NCI-H526 treated with DMSO at 0.1 percent for 48 hours (cell line): Measurements from ENCODE around the gene SGCA.

ENCODE experiments used
- DNase-seq: peaks from one replicate; lab custom pipeline; 2025; lab: John Stamatoyannopoulos, UW

SGCA gene

DNA sequence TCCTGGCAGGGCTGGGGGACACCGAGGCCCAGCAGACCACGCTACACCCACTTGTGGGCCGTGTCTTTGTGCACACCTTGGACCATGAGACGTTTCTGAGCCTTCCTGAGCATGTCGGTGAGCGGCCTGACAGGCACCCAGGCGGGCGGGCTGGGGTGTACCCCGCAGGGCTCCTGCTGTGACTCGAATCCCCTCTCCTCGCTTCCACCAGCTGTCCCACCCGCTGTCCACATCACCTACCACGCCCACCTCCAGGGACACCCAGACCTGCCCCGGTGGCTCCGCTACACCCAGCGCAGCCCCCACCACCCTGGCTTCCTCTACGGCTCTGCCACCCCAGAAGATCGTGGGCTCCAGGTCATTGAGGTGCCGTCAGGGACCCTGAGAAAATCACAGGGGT, 1.6 kb downstream of the SGCA start:
- DNase-seq = no peak

DNA sequence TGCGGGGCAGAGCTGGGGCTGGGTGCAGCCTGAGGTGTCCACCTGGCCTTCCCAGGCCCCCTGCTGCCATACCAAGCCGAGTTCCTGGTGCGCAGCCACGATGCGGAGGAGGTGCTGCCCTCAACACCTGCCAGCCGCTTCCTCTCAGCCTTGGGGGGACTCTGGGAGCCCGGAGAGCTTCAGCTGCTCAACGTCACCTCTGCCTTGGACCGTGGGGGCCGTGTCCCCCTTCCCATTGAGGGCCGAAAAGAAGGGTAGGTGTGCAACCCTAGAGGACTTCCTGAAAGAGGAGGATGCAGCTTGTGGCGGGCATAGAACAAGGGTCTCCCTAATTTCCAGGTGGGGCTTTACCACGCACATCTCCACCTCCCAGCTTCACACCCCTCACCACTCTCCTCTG, 2.5 kb downstream of the SGCA start:
- no peak for DNase-seq

DNA sequence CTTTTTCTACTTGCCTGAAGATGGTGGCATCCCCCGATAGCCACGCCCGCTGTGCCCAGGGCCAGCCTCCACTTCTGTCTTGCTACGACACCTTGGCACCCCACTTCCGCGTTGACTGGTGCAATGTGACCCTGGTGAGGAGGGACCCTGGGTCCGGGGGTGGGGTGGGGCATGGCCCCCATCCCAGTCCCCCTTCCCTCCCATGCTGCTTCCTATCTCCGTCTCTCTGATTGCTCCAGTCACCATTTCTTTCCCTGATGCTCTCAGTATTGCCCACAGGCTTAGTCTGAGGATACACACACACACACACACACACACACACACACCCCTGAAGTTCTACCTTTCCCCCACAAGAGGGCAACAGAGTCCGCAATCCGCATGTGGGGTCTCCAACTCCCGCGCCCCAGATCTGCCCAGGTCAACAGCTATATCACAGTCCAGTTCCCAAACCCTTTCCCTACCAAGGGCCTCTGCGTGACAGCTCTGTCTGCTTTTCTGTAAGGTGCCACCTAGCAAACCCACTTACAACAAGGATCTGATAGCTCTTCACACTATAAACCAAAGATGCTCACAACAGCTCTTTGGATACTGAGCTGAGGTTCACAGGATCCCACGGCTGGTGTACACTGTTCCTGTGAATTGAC, 3.4 kb downstream of the SGCA start:
- peak; percentile 22 for DNase-seq

DNA sequence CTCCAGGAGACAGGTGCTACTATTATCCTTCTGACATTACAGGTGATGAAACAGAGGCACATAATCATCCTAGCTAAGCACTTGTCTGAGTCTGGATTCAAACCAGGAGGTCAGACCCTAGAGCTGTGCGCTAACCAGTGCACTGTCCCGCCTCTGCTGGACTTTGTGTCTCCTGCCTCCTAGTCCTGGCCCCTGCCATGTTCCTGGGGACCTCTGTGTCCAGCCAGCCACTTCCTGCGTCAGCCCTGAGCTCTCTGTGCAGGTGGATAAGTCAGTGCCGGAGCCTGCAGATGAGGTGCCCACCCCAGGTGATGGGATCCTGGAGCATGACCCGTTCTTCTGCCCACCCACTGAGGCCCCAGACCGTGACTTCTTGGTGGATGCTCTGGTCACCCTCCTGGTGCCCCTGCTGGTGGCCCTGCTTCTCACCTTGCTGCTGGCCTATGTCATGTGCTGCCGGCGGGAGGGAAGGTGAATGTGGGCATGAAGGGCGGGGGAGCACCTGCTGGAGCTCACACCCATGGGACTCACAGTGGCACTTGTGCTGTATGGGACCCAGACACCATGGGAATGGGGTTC, 4.2 kb downstream of the SGCA start:
- DNase-seq = no peak

DNA sequence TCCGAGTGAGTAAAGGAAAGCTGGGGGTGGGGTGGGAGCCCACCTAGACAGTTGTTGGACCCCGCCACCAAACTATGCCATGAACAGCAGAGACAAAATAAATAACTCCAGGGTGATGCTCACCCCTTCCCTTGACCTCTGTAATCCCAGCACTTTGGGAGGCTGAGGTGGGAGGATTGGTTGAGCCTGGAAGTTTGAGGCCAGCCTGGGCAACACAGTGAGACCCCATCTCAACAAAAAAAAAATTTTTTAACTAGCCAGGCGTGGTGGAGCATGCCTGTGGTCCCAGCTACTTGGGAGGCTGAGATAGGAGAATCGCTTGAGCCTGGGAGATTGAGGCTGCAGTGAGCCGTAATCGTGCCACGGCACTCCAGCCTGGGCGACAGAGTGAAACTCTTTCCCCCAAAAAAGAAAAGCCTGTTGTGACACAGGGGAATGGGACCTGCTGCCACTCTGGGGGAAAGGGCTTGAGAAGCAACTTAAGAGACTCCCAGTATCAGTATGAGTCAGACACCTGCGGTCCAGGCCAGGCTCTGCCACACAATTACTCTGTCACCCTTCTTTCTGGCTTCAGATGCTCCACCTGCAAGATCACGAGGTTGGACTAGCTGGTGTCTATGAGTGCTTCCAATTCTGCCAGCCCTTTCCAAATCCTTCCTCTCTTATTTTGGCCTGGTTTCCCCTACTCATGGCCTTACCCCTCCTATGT, 5.0 kb downstream of the SGCA start:
- no peak for DNase-seq

DNA sequence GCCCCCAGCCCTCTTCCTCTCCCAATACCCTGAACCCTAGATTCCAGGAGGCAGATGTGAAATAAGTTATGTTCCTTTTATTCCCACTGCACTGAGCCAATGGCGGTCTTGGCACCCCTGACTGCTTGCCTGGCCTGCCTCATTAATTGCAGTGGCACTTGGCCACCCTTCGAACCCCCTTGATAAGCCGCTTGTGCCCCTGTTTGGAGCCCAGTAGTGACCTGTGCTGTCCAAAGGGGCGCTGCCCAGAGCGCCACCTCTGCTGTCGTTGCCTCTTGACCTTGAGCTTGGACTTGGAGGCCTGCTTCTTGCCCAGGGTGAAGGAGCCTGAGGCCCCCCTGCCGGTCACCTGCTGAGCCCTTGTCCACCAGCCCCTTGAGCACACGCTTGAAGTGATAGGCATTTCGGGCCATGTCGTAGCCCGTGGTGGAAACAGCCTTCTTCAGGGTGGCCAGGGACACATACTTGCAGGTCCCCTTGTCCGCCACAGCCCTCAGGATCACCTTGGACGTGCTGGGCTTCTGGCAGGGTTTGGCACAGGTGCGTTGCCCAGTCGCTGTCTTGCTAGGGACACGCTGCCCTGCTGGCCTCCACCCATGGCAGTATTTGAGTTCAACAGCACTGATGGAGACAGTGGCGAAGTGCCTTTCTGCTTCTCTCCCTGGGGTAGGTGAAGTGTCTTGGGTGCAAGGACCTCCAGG, 5.7 kb downstream of the SGCA start:
- no peak for DNase-seq

DNA sequence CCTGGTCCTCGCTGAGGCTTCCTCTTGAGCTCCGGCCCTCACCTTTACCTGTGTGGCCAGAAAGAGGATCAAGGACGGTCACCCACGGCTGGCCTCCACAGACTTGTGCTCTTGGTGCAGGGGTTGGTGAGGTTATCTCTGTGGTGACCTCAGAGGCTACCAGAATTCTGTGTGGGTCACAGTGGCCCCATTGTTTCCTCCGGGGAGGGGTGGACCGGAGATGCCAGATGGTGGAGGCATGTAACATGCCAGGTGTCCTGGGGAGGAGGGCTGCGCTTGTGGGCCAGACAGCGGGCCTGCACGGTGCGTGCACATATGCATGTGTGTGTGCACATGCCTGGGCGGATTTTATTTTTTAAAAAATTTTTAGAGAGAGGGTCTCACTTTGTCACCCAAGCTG, 6.3 kb downstream of the SGCA start:
- no peak for DNase-seq

DNA sequence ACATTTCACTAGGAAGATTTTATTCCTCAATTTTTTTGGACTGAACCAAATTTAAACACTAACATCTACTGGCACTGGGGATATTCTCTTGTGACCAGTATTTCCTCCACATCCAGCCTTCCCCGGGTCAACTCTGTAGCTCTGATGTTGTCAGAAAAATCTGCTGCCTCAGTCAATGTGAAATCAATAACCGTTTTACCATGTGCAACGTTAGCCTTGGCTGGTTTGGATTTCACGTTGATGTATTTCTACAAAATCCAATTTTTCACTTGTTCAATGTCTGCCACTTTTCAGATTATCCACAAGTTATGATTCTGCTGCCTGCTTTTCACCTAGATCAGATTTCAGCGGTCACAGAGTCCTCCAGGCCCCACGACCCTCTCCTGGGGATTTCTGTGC, 7.1 kb downstream of the SGCA start:
- no peak for DNase-seq

DNA sequence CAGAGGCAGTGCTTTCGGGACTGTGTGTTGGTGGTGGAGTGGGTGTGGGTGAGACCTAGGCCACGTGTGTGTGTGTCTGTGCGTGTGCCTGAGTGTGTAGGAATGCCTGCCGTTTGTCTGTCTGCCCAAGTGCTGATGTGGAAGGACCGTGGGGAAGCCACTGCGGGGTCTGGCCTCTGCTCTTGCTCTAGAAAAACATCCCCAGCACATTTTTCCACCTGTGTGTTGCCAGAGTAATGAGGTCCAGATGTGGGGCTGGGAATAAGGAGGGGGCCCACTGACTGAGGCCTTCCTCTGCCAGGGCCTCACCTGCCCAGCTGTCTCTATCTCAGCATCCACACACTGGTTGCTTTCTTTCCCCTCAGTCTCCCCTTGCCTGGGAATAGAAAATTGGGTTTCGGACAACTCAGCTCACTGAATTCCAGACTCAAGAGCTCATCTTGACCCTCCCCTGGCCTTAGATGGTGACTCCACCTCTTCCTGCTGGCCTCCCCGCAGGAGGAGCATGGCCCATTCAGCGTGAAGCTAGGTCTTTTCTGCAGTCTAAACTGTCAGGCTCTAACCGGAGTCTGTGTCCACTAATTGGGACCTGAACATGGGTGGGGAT, 7.6 kb downstream of the SGCA start:
- no peak for DNase-seq

DNA sequence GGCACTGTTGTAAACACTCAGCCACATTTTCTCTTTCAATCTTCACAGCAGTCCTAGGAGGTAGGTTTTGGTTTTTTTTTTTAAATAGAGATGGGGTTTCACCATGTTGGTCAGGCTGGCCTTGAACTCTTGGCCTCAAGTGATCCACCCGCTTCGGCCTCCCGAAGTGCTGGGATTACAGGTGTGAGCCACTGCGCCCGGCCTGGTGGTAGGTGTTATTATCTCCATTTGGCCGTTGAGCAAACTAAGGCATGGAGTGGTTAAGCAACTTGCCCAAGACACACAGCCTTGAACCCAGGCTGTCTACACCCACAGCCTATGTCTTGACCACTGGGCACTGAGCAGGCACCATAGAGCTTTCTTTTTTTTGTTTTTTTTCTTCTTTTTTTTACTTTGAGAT, 8.6 kb downstream of the SGCA start:
- no peak for DNase-seq

DNA sequence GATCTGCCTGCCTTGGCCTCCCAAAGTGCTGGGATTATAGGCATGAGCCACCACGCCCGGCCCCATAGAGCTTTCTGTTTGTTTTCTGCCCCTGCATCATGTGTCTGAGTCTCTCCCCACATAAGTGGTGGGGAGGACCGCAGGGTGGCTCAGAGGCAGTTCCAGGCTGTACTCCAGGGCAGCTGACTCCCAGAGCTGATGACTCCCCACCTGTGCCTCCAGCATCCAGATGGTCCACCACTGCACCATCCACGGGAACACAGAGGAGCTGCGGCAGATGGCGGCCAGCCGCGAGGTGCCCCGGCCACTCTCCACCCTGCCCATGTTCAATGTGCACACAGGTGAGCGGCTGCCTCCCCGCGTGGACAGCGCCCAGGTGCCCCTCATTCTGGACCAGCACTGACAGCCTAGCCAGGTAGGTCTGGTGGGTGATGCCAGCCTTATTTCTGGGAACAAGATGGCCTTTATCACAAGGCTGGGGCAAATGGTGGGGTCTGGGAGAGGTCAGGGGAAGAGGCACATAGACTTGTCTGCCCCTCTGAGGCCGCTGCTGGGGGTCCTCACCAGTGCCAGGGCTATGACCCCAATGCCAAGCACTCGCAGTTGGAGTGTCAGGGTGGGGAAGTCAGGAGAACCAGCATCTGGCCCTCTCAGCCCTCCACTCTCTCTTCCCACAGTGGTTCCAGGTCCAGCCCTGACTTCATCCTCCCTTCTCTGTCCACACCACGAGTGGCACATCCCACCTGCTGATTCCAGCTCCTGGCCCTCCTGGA, 9.4 kb downstream of the SGCA start:
- DNase-seq = no peak

DNA sequence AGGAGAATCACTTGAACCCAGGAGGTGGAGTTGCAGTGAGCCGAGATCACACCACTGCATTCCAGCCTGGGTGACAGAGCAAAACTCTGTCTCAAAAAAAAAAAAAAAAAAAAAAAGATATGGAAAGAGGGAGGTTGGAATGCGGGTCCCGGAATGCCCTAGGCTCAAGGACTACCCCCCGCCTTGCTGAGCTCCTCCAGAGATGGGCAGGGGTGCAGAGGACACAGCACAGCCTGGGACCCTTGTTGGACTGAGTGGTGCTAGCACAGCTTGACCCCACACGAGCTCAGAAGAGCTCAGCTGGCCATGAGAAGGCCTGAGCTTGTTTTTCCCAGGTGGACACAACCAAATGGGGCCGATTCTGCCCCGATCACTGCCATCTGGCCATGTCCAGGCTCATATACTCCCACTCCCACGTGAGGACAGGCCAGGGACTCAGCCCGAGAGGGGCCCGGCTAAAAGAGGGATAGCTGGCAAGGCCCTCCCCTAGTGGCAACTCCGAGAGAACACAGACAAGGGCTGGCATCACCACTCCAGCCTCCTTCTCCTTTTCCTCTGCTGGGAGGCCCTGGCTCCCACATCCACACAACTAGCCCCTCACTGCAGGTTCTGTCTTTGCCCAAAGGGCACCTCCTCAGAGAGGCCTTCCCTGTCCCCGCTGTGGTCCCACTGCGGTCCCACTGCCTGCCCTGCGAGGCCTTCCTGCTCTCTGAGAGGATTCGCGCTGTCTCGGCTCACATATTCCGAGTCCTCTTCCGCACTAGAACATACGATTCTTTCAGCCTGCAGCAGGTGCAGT, 11.0 kb downstream of the SGCA start:
- DNase-seq = no peak

DNA sequence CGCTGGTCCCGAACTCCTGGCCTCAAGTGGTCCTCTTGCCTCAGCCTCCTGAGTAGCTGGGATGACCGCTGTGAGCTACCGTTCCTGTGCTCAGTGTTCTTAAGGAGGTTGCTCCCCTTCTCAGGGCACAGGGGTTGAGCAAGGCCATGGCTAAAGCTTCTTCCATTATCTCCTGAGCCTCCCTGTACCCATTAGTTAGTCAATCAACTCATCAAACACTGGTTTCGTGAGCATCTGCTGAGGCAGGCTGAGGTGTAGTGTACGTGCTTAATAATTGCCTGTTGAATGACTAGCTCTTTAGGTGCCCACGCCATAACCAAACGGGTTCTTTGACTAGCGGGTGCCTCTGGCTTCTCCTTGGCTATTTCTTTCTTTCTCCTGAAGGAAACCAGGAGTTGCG, 11.7 kb downstream of the SGCA start:
- no peak for DNase-seq

DNA sequence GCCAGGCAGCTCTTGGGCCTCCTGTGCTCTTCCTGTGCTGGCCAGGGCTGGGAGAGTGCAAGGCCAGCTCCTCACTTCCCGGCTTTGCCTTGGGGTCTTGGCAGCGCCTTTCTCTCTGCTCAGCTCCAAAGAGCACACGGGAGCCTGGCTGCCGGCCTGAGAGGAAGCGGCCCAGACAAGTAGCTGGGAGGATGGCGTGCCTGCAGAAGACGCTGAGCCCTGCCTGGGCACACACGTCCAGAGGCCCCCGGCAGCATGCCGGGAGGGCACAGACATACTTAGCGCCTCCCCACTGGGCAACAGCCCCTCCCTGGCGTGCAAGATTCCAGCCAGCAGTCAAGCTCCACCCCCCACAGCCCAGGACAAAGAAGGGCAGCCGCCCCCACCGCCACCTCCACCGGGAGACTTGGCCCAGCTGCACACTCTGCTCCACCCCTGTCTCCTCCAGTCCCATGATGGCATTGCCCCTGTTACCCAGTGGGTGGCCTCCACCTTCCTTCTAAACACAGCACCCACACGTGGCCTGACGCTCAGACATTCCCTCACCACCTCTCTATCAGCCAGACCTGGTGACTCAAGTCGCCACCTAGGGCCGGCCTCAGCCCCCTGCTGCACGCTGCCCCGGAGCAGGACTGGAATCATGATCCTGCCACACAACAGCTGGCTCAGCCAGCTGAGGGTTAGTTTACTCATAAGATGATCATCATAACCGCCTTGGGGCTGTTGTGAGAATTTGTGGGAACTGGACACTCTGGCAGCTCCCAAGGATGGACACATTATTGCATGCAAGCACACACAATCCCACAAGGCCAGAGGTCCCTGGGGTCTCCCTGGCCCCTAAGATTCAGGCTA, 12.4 kb downstream of the SGCA start:
- peak; percentile 56 for DNase-seq

DNA sequence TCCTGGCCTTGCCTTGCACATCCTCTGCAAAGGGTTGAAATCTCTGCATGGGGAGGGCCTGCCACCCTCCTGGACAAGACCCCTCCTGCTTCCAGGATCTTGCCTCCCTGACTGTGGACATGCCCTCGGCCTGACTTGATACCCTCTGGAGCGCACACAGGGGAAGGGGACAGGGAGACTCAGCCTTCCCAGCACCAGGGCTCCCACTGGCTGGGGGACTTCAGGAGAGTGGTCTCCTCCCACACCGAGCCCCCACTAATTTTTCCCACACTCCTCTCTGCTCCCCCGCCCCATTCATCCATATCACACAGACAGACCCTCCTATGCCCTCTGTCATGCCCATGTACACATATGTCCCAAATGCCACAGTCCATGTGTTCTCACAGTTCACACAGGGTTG, 14.3 kb downstream of the SGCA start:
- no peak for DNase-seq

DNA sequence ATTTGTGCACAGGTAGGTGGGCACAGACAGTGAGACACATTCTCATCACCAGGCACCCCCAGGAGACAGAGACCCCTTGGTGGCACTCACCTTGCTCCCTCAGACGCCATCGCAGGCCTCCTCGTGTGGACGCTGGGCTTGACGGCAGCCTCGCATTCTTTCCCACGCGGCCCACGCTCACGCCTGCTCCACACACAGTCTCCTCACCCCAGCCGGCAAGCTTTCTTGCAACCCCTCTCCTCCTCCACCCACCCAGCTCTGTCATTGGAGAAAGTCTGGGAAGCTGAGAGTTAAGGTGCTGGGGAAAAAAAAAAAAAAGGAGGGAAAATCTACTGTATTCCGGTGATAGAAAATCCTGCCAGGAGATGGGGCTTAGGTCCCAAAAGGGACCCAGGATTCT, 14.8 kb downstream of the SGCA start:
- no peak for DNase-seq

DNA sequence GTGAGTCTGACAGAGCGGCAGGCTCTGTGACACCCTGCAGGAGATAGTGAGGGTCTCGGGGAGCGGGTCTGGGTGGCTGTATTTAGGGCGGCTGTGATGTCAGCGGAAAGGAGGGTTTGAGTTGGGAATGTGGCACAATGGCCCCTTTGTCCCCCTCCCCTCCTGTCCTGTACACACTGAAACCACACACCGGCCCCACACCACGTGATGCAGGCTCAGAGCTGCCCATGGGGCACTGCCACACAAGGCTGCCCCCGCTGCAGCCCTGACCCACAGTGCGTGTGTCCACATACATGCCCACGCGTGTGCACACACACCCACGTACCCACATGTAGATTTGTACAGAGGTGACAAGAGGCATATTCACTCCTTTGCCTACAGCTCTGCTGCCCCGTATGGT, 15.3 kb downstream of the SGCA start:
- DNase-seq = no peak

DNA sequence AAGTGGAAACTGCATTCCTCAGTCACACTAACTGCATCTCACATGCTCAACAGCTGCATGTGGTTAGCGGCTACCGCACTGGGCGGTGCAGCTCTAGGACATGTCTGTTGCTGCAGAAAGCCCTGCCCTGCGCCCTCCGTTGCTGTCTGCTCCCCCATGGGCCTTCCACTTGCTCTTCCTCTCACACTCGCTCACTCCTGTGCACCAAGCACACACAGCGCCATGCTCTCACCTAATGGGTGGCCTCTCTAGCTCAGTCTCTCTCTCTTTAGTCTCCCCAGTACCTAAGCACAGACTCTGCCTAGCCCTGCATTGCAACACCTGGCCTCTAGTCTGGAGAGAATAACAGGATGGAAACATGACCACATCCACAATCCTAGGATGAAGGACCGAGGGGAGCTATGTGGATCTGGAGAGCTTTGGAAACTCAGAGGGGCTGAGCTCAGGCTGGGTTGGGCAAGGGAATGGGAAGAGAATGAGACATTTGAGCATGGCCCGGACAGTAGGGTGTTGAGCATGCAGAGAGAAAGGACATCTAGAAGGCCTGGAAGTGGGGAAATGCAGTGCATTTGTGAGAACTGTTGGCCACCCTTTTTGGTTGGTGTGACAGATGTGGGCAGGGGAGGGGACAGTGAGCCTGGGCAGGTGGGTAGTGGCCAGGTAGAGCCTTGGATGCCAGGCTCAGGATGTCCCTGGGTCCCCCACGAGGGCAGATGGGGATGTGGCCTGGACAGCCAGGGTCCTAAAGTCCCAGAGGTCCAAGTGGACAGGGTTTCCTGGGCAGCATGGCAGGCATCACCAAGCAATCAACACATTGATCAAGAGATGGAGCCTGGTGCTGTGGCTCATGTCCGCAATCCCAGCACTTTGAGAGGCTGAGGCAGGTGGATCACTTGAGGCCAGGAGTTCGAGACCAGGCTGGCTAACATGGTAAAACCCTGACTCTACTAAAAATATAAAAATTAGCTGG, 16.1 kb downstream of the SGCA start:
- DNase-seq = no peak
